ENCODE data around the gene ARHGEF1.

ARHGEF1 gene

GRCh38 chr19:41886761-41887710, 4.1 kb downstream of the ARHGEF1 start:
- DNase-seq = no peak

- DNase-seq = no peak
Measured at GRCh38 chr19:41887711-41888382, 4.9 kb downstream of the ARHGEF1 start.

GRCh38 chr19:41888926-41889325, 5.9 kb downstream of the ARHGEF1 start:
- no peak for DNase-seq

GRCh38 chr19:41889896-41890295, 6.9 kb downstream of the ARHGEF1 start:
- no peak for DNase-seq

DNA sequence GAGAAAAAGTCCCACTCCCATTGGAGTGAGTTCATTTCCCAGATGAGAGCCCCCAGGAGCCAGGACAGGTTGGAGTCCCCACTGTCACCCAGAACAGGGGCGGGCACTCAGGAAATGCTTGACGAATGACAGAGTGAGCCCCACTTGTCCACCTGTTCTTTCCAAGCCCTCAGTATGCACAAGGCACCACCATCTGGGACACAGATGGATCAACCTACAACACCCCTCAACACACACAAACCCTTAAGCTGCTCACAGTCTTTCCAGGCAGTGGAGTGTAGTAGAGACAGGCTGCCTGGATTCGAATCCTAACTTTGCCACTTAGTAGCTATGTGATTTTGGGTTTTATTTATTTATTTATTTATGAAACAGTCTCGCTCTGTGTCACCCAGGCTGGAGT, 8.0 kb downstream of the ARHGEF1 start:
- no peak for DNase-seq

GRCh38 chr19:41892173-41892902, 9.4 kb downstream of the ARHGEF1 start:
- no peak for DNase-seq

DNA sequence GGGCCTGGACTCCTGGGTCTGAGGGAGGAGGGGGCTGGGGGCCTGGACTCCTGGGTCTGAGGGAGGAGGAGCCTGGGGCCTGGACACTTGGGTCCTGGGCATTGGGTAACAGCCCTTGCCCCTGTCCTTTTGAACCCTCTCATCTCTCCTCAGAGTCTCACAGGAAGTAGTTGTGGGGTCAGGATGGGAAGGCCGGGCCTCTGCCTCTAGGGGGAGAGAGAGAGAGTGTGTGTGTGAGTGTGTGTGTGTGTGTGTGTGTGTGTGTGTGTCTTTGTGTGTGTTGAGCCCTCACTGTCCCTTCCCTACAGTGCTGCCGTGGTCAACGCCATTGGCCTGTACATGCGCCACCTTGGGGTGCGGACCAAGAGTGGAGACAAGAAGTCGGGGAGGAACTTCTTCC, 10.9 kb downstream of the ARHGEF1 start:
- DNase-seq = peak; percentile 40

- no peak for DNase-seq
Measured at GRCh38 chr19:41894350-41894749, 11.4 kb downstream of the ARHGEF1 start.

DNA sequence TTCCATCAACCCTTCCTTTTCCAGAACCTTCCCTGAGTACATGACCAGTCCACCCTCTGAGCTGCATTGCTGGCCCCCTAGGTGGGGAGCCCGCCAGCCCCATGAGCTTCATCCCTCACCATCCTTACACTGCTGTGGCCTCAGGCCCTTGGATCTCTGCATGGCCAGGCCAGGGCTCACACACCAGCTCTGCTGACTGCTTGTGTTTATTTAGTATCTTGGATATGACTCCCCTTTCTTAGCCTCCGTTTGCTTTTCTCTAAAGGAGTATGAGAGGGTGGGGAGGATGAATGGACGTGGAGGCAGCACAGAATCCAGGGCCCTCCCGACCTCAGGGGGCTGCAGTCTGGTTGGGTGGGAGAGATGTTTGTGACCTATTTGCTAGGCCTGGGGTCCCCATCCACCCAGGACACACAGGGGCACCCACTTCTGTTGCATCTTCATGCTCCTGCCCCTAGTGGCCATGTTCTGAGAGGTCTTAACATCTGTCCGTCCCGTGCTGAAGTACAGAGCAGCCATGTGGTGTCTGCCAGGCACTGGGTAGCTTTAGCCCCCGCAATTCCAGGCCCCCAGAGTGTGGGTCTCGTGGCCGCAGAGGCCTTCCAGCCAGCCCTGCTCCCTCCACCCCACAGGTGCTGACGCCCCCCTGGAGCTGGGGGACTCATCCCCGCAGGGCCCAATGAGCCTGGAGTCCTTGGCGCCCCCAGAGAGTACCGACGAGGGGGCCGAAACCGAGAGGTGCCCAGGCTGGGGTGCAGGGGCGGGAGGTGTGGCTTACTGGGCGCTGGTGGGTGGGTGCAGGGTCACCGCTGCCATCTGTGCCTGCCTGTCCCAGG, 13.0 kb downstream of the ARHGEF1 start:
- DNase-seq = no peak

DNA sequence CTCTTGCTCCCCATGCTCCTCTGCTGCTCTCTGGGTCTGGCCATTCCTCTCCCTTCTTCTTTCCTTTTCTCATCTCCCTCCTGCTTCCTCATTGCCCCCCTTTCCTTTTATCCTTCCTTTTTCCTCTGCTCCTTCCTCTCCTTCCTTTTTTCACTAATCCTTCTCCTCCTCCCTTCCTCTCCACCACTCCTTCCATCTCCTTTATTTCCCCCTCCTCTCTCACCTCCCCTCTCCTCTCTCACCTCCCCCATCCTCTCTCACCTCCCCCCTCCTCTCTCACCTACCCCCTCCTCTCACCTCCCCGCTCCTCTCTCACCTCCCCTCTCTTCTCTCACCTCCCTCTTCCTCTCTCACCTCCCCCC, 13.6 kb downstream of the ARHGEF1 start:
- no peak for DNase-seq

DNA sequence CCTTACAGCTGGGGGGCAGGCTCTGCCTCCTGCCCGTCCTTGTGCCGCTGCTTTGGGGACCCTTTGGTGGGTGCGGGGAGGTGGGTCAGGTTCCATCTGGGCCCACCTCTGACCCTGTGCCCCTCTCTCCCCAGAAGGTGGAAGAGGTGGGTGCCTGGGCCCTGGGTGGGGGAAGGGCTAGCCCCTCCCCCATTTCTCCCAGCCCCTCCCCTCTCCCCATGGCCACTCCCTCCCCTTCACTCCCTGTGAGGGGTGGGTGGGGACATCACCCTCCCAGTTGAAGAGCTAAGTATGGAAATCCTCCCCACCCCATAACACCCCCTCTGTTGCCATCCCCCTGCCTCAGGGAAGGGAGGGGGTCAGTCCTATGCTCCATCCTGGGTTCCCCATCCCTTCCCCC, 14.2 kb downstream of the ARHGEF1 start:
- no peak for DNase-seq

DNA sequence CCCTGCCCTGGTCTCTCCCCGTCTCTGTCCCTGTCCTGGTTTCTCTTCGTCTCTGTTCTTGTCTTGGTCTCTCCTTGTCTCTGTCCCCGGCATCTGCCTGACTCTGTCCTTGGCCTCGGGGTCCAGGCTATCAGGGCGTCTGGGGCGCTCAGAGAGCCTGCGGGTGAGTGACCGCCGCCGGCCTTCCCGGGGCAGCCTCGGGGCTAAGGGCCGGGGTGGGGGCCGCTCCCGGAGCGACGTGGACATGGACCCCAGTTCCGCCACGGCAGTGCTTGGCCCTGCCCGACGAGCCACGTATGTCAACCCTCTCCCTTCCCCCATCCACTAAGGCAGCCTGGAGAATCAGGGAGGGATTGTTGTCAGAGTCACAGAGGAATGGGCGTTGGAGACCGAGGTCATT, 14.8 kb downstream of the ARHGEF1 start:
- DNase-seq = no peak

- no peak for DNase-seq
Measured at GRCh38 chr19:41898235-41898634, 15.3 kb downstream of the ARHGEF1 start.

GRCh38 chr19:41901707-41902360, 18.9 kb downstream of the ARHGEF1 start:
- no peak for DNase-seq

DNA sequence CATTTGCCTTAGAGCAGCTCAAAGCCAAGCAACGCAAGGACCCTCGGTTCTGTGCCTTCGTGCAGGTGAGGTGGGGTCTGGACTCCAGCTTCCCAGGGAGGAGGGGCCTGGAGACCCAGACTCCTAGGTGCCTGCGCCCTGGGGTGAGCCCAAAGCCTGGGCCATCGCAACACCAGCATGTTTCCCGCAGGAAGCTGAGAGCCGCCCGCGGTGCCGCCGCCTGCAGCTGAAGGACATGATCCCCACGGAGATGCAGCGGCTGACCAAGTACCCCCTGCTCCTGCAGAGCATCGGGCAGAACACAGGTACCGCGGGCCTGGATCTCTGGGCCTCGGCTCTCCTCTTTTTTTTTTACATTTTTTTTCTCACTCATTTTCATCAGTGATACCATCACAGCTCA, 19.6 kb downstream of the ARHGEF1 start:
- DNase-seq = no peak

DNA sequence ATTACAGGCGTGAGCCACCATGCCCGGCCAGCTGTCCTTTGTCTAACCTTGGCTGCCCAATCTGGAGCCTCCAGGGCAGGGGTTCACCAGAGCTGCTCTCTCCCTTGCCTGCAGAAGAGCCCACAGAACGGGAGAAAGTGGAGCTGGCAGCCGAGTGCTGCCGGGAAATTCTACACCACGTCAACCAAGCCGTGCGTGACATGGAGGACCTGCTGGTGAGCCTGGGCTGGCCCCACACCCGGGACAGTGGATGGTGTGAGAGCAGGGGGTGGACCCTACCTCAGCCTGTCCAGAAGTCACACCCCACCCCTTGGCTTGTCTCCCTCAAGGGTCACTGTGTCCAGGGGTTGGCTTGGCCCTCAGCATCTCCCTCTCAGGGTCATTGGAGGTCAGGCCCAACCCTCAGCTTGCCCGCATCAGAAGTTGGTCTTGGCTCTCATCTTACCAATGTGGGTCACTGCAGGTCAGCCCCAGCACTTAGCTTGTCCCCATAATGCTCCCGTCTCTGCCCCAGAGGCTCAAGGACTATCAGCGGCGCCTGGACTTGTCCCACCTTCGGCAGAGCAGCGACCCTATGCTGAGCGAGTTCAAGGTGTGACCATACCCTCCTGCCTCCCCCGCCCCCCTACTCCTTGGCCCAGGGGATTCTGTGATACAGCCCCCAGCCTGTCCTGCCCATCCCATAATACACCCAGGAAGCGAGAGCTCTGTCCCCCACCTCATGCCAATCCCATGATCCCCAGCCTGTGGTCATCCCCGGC, 20.4 kb downstream of the ARHGEF1 start:
- DNase-seq = no peak

DNA sequence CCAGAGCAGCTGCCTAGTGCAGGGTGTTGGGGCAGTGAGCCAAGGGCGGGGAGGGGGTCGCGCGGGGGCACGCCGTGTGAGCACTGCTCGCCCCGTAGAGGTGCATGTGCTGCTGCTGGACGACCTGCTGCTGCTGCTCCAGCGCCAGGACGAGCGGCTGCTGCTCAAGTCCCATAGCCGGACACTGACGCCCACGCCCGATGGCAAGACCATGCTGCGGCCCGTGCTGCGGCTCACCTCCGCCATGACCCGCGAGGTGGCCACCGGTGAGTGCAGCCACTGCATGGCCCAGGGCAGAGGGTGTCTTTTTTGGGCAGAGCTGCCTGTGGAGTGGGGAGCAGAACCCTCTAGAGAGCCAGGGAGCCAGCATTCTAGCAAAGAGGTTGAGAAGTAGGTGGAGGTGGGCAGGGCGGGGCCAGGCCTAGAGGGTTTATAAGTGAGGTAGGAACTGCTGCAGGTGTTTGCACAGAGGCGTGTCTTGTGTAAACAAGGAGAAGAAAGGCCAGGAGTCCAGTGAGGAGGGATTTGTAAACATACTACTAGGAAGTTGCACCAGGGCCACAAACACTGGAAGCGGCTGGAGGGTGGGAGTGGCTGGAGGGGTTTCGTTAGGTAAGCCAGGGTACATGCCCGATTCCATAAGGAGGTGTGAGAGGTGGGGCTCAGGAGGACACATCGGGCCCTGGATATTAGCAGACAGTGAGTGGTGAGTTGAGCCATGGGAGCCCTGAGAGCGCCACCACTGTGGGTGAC, 21.3 kb downstream of the ARHGEF1 start:
- DNase-seq = no peak

- no peak for DNase-seq
Measured at GRCh38 chr19:41905273-41906002, 22.5 kb downstream of the ARHGEF1 start.

DNA sequence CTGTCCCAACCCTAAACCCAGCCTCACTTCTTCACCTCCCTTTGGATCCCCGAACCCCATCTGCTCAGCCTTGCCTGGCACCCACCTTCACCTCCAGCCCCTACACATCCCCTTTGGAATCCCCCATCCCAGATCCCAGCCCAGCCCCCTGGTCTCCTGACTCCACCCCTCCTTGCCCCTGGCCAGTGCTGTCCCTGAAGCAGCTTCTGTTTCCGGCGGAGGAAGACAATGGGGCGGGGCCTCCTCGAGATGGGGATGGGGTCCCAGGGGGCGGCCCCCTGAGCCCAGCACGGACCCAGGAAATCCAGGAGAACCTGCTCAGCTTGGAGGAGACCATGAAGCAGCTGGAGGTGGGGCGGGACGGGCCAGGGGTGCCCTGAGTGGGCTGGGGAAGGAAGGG, 23.3 kb downstream of the ARHGEF1 start:
- DNase-seq = no peak
